Measurements from ENCODE around the gene FOXO3B. TPM values are rescaled to one million over a fixed set of nuclear protein-coding genes. Genes with fewer than 3 reads are reported as not detected.

The FOXO3B gene
- 3.4 to 5.3 TPM (median 4.9 TPM) in 5 replicates for total RNA-seq (2022; extraction: Qiagen RNA extraction; ENCODE audit: low read depth)

GRCh38 chr17:18681767-18682571 is at the start of gene FOXO3B:
Gene FOXO3B (minus strand): TSS chr17:18682314. CDS start chr17:18681651, 663 bp downstream.

GRCh38 chr17:18644291-18644690 is 37.8 kb downstream of the FOXO3B start, which contains the start of gene TBC1D28:
Gene TBC1D28 (minus strand): TSS chr17:18644391. CDS start chr17:18641352, 3,039 bp downstream.

Other genes with a start within 250 kb of the FOXO3B start
- gene LGALS9C, start 205.5 kb downstream of the FOXO3B start, total RNA-seq (2022; extraction: Qiagen RNA extraction; ENCODE audit: low read depth), result 0.07 to 0.14 TPM in 2 of 5 replicates, not detected in the others
- gene TBC1D28, start 37.9 kb downstream of the FOXO3B start, total RNA-seq (2022; extraction: Qiagen RNA extraction; ENCODE audit: low read depth), result not detected in 5 replicates
- gene FBXW10, start 61.7 kb upstream of the FOXO3B start, total RNA-seq (2022; extraction: Qiagen RNA extraction; ENCODE audit: low read depth), result 0.96 to 1.9 TPM (median 1.2 TPM) in 5 replicates
- 70.8 to 79.6 TPM (median 76.6 TPM) in 5 replicates for gene TVP23B, start 98.9 kb upstream of the FOXO3B start, total RNA-seq (2022; extraction: Qiagen RNA extraction; ENCODE audit: low read depth)
- 45.2 to 47.9 TPM (median 46.2 TPM) in 5 replicates for gene PRPSAP2, start 175.8 kb upstream of the FOXO3B start, total RNA-seq (2022; extraction: Qiagen RNA extraction; ENCODE audit: low read depth)